HG03108 (cell line): ENCODE measurements around the gene TSPAN6.

Experiments used
- ATAC-seq: cut with Tn5 transposase; IDR thresholded peaks from one replicate; pipeline ENCODE4 v1.9.1; 2021; ENCODE audit warnings: moderate library complexity; ENCODE audit not compliant: unreplicated experiment

TSPAN6 gene, protein sequence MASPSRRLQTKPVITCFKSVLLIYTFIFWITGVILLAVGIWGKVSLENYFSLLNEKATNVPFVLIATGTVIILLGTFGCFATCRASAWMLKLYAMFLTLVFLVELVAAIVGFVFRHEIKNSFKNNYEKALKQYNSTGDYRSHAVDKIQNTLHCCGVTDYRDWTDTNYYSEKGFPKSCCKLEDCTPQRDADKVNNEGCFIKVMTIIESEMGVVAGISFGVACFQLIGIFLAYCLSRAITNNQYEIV

DNA sequence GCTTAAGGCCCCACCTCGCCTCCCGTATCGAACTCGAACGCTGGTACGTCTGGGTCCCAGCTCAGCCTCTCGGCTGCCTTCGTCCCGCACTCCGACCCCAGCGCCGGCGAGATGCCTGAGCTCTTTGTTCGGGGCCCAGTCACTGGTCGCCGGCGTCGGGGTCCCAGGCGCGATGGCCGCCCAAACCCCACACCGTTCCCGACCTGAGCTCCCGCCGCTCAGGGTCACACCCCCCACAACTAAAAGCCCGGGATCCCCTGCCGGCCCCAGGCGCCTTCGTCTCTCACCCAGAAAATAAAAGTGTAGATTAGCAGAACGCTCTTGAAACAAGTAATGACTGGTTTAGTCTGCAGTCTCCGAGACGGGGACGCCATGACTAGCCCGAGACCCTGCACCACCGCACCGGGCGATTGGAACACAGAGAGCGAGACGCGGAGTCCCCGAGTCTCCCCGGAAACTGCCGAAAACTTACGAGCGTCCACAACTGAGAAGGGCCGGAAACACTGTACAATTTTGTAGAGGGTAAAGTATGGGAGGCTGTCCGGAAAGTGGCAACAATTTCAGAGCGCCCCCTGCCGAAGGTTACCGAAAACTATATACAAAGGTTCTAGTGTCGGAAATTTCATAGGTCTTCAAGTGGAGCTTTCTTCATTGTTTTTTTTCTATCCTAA, at the start of gene TSPAN6:
TSPAN6 (minus strand) TSS at position 486 of the 671 bp plus-strand sequence; CDS start at position 374, 112 bp downstream.
- peak; percentile 82 for ATAC-seq

DNA sequence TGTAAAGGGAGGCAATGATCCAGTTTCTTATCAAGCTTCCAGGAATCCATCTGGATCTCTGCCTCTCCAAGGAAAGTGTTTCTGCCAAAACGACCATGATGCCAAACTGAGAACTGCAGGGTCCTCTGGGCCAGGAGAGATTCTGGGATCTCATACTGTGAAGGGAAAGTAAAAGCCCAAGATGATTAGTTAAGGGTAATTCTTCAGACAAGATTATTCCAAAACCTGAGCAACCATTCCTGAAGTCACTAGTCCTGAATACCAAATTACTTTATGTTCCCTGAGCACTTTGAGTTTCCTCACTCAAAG, 49.3 kb upstream of the TSPAN6 start:
- no peak for ATAC-seq

DNA sequence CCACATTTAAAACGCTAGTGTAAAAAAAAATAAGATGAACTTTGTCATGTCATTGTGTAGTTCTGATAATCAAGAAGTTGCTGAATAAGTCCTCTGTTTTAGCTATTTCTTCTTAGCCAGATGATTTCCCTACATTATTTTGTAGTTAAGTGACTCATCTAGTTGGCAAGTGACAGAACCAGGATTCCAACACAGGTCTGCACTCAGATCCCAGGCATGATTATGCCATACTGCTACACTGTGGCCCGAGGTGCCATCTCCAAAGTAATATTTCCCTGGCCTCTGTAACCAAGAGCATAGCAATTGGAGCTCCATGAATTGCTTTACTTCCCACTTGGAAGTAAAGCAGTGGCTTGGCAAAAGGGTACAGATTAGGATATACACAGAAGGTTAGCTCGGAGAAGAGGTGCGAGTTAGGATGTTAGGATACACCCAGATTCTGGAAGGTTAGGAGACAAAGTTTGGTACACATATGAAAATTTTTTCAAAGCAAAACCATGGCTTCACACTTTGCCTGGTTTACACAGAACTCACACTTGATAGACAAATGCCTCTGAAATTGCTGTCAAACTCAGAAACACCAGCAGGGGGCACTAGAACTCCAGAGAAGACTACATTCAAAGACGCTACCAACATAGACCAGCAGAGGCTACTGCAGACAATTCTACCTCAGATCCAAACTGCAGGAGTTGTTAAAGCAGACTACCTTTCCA, 48.8 kb upstream of the TSPAN6 start:
- peak; percentile 58 for ATAC-seq

DNA sequence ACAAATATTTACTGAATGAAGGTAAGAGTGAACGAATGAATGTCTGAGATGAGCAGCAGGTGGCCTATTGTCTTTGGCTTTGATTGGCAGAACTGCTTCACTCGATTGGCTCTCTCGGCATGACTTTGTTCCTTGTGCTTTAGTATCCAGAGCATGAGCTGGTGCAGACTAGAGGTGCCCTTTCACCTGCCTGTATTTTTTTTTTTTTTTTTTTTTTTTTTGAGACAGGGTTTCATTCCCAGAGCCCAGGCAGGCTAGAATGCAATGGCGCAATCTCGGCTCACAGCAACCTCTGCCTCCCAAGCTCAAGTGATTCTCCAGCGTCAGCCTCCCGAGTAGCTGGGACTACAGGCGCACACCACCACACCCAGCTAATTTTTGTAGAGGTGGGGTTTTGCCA, 46.3 kb upstream of the TSPAN6 start:
- no peak for ATAC-seq

DNA sequence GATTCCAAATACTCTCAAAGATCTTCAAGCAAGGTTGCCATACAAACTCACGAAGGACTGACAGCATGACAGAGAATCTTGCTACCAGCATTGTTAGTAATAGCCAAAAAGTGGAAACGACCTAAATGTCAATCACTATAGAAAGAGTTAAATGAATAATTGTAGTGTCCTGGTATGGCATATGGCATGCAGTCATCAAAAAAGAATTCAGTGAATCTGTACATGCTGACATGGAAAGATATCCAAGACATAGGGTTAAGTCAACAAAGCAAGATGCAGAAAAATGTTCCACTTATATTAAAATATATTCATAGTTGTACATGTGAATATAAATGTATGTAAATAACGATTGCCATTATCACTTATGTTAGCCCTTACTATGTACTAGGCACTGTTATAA, 45.0 kb upstream of the TSPAN6 start:
- no peak for ATAC-seq

DNA sequence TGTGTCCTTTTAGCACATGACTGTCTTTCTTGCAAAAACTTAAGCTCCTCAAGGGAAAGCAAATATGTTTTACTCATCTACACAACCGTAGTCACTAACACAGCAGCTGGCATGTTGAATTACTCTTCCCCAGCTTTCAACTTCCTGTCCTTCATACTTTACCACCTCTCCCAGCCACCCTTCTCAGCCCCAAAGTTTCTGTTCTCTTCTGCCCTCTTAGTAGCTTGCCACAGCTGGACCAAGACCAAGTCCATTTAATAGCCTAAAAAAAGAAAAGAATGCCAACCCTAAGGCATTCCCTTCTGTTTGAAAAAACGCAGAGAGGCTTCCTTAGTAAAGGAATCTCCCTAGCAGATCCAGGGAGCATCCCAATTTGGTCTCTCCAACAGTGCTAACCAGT, 44.1 kb upstream of the TSPAN6 start:
- no peak for ATAC-seq

DNA sequence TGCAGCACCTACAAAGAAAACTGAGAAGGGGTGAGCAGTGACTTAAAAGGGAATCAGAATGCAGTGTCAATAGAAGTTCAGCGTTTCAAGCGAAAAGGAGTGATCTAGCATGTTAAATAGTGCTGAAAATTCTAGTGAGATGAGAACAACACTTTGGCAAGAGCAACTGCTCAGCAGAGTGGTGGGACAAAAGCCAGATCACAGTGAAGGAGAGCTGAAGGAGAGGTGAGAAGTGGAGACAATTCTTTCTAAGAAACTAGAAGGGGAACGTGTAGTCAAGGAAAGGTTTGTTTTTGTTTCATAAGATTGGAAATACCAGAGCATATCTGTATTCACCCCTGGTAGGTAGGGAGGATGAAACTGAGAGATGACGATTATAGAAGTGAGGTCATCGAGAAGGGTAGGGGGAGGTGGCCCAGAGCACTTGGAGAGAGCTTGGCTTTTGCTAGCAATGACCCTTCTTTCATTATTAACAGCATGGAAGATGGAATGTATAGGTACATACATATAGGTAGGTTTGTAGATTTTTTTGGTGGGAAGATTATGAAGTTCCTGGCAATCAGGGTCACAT, 41.1 kb upstream of the TSPAN6 start:
- ATAC-seq: no peak

DNA sequence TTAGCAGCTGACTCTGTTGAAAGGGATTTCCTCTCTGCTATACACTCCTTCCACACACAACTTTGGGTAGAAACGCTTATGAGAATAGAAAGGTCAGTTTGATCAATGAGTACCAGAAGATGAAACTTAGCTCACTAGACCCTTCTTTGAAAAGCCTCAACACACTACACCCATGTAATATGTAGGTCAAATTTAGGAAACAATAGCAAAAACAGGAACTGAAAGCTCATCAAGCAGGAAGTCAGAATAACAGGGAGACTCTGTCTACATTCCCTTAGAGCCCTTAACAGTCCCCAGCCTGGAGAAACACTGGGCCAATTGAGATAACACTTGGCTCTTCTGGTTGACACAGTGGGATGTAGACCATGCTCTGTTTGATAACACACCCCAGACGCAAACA, 38.1 kb upstream of the TSPAN6 start:
- ATAC-seq: no peak

DNA sequence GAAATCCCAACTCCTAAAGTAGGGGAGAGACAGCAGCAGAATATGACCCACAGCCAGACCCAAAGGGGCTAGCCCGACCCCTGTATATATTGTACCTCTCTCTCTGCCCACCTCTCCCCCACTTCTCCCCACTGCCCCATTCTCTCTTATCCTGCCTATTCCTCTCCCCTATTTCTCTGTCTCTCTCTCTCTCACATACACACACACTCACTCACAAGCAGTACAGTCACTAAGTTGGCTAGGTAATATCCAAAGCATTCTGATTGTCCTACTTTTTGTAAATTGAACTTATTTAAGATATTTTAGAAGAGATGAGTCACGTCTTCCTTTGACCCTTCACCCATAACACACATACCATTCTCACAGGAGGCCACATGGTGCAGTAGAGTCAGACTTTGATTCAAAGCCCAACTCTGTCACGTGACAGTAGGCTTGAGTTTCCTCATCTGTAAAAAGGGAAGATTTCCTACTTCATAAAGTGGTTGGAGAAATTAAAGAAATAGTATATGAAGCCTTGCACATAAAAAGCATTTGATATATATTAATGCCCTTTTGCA, 36.9 kb upstream of the TSPAN6 start:
- ATAC-seq: no peak

DNA sequence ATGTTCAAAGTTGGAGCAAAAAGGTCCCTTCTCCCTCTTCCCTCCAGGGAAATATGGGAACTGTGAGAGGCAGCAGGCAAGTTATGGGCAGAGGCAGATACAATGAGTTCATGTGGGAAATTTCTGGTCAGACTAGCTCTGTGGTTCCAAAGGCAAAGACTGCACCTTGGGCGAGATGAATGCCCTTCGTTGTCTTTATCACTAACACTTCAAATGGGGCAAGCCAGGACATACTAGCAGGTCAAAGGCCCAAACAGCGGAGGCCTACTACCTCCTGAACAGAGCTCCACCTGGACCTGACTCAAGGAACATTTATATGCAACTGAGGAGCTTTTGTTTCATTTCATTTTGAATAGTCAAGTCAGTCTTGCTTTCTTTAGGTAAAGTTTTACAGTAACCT, 36.4 kb upstream of the TSPAN6 start:
- no peak for ATAC-seq

DNA sequence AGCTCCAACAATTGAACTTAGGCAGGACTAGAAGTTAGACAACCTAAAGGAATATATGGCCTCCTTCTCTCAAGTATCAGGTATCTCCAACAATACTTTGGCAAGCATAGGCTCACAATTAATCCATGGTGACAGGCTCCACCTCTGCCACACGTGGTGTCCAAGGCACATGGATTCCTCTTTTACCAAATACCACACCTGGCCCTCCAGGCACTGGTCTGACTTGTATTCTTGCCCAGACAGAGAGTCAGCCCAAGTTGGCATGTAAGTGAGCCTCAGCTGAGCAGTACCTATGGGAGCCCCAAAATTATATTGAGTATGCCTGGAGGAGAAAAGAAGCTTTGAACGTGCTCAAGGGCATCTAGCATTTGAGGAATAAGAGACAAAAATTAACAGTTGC, 27.0 kb upstream of the TSPAN6 start:
- ATAC-seq: no peak

DNA sequence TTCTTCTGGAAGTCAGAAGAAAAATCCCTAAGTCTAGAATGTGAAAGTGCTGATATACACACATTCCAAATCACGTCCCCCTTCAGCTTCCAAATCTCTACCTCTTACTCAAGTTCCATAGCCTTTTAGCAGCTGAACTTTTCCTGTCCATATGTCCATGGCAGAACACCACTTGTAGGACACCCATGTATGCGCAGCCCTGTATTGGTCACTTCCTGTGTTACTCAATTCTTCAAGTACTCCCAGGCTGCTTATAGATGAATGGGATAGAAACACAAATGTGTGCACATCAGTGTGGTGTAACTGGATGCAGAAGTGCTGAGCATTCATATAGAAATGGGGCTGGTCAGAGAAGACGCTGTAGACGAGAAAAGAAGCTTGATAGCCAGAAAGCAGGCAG, 26.2 kb upstream of the TSPAN6 start:
- no peak for ATAC-seq

DNA sequence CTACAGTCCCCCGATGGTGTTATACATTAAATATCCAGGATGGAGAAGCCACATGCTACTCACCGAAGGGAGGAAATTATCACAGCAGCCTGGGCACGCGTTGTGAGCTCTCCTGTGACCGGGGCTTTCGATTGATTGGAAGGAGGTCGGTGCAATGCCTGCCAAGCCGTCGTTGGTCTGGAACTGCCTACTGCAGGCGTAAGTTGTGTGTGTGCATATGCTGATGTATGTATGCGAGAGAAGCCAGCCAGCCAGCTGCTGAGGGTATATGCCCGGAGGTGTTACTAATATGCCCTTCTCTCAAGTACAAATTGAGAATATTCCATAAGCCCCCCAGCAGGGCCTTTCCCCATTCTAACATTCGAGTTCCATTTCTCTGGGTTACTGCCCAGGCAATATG, 25.6 kb upstream of the TSPAN6 start:
- no peak for ATAC-seq

DNA sequence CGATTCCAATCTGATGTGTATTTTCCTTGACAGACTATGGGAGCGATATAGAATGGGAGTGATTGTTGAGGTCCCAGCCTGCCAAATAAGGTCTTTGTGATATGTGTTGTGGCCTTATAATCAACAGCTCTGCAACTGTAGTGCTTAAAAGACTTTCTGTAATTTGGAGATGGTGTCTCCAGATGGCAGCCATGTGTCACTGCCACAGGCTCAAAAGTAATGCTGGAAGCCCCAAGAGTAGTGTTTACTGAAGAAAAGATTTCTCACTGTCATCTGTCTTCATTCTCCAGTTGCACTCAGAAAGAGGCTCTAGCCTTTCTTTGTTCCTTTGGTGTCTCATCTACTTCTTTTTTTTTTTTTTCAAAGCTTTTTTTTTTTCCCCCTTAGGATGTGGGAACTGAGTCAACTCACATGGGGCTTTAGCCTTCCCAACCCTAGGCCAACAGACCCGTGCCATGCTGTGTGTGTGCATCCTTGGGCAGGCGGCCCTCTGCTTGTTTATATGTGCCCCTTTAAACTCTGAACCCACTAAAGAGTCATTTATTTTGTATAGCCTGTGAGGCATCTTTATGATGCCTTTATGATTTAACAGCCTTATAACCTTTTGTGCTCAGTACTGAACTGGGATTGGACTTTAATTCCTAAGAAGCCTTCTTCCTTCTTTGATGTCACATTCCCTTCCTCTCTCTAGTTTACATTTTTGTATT, 23.0 kb upstream of the TSPAN6 start:
- ATAC-seq: no peak

DNA sequence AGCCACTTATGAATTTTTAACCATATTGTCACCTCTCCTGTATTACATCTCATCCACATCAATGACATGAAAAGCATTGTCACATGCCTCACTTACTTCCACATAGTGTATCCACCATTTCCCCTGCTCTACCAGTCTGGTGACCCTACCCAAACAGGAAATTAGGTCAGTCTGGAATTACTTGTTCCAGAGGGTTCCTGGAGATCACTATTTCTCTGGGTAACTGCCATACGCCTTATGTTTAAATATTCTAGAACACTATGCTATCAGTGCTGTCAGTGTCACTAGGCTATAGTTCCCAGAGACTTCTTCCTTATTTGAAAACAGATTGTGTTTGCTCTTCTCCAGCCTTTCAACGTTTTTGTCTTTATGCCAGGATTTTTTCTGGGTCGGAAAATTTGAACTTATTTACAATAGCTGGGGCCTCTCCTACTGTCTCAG, 22.4 kb upstream of the TSPAN6 start:
- ATAC-seq: no peak

DNA sequence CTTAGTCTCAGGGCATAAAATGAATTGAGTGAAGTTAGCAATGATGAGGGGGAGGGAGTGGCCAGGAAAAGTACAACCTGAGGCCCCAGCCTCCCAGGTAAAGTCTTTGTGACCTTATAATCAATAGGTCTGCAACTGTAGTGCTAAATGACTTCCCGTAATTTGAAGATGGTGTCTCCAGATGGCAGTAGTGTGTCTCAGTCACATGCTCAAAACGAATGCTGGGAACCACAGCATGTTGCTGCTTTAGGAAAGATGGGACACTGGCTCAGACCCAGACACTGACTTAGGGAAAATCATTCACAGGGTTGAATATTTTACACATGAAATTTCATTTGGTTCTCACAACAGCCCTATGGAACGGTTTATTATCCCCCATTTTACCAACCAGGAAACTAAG, 17.7 kb upstream of the TSPAN6 start:
- no peak for ATAC-seq

DNA sequence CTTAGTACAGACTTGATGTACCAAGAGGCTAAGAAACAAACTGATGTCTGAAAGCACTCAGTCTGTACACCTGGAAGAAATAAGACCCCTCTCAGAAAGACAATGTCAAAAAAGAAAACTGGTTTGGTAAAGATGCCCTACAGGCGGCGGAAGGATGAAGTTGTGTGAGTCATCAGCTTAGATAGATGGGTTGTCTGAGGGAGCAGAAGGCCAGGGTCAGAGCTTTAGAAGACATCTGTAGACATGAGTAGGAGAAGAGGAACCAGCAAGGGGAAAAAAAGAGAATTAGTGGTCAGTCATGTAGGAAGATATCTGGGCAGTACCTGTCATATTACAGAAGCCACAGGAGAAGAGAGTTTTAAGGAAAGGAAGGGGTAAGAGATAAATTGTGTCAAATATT, 15.7 kb upstream of the TSPAN6 start:
- ATAC-seq: no peak

DNA sequence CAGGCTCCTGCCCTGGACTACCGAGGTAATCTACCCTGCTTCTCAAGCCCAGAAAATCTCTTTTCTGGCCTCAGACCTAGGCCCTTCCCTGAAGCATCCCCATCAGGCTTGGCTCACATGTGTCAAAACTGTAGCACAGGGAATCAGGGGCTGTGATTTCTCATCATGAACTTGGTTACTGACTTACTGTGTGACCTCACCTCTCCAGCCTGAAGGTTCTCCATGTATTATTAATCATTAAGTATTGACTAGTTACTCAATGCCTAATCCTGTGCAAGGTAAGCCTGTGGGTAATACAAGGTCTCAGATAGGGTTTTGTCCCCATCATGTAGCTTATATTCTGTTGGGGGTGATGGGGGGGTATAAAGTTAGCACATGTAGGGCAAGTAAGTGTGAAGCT, 14.2 kb upstream of the TSPAN6 start:
- ATAC-seq: no peak

DNA sequence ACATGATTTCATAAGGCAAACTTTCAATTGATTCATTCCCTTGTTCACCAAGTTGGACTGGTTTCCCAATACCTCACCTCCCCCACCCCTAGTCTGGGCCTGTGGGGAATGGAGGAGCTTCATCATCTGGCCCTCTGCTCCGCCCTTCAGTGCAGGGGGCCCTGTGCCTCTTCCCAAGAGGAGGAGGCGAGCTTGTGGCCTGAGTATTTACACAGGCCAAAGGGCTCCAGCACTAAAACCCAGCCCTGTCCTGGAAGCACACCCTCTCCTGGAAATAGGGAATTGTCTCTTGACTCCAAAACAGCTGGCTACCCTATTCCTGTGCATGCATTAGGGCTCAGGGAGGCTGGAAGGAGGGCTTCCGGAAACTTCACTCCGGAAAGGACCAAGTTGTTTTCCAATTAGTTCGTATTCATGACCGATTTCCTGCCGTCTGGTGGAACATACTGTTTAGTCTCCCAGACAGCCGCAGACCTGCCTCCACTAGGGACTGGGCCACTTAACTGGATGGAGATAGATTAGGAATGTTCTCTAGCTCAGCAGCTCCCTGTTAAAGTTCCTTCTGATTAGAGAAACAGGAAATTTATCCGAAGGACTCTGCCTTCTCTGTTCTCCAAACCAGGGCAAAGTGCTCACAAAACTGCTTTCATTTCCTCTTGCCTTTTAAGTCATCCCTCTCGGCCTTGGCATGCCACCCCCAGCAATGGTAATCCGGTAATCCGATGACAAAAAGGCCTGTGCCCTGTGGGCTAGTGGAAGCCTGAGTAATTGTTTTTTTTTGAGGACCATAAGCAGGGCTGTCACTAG, 13.1 kb upstream of the TSPAN6 start:
- ATAC-seq: no peak
